Stomach (tissue), 9 donors: ENCODE results near the gene QRICH1. TPM values are rescaled to one million over a fixed set of nuclear protein-coding genes. Genes with fewer than 3 reads are reported as not detected.

Experiments used
- DNase-seq, 2 donors: peaks; one replicate each; pipeline versions ENCODE4 v3.0.0 to v3.0.0-alpha.2; 2013 to 2019
- H3K27ac ChIP-seq, 5 donors: fragments of 200-600 bp in 4 of 5; sonication (generic) in 4 of 5; one replicate each; pipeline ENCODE4 v1.5.1; 2013 to 2019; ENCODE audit warnings: mild to moderate bottlenecking in 1 of 5, moderate library complexity in 1 of 5
- H3K27me3 ChIP-seq, 3 donors: fragments of 200-600 bp; sonication (generic); one replicate each; pipeline ENCODE4 v1.5.1; 2017 to 2019; ENCODE audit warnings: mixed run types in 1 of 3
- H3K36me3 ChIP-seq, 4 donors: fragments of 200-600 bp; sonication (generic); 1 replicate in 3 of 4; 2 replicates in 1 of 4; pipeline ENCODE4 v1.5.1; 2016 to 2019
- H3K4me1 ChIP-seq, 4 donors: fragments of 200-600 bp; sonication (generic); one replicate each; pipeline ENCODE4 v1.5.1; 2016 to 2019
- H3K4me3 ChIP-seq, 4 donors: fragments of 200-600 bp; sonication (generic) in 3 of 4; one replicate each; pipeline ENCODE4 v1.5.1; 2016 to 2019; ENCODE audit warnings: mild to moderate bottlenecking in 1 of 4
- H3K9me3 ChIP-seq, 4 donors: fragments of 200-600 bp; sonication (generic); one replicate each; pipeline ENCODE4 v1.5.1; 2016 to 2019
- CTCF ChIP-seq, 7 experiments: fragments of 450-650 bp in 4 of 7; fragments of 200-600 bp in 3 of 7; sonication (generic) in 3 of 7; IDR thresholded peaks; one replicate each; pipeline ENCODE4 v1.5.1; 2016 to 2019; ENCODE audit warnings: antibody characterized with exemption in 7 of 7, control low read depth in 2 of 7, mild to moderate bottlenecking in 1 of 7
- EP300 ChIP-seq: sonication (generic); formaldehyde crosslinking; IDR thresholded peaks from one replicate; pipeline ENCODE4 v1.6.1; 2017; ENCODE audit warnings: antibody characterized with exemption
- POLR2A ChIP-seq, 4 donors: fragments of 450-650 bp; IDR thresholded peaks; one replicate each; pipeline ENCODE4 v1.6.1; 2016; ENCODE audit warnings: antibody characterized with exemption in 4 of 4, control low read depth in 2 of 4, mild to moderate bottlenecking in 1 of 4, moderate library complexity in 1 of 4
- POLR2AphosphoS5 ChIP-seq, 3 donors: sonication (generic); formaldehyde crosslinking; IDR thresholded peaks; one replicate each; pipeline ENCODE4 v1.6.1; 2016; ENCODE audit warnings: antibody characterized with exemption in 3 of 3
- WGBS, 5 donors: extraction: QIAGEN DNeasy Blood & Tissue Kit in 3 of 5; methylation state at CpG; one replicate each; pipeline versions ENCODE4 v1.1.5 to v1.1.7; 2013 to 2018; 5-methylcytosine and 5-hydroxymethylcytosine counted together
- intact Hi-C: fragments of 100-400 bp; cut with DNase I; formaldehyde crosslinking; loops from one replicate; pipeline ENCODE4 v1.15.1; 2023; ENCODE audit warnings: low total_unique reads
- polyA plus RNA-seq, 3 donors: library from polyadenylated mRNA; stranded (reverse); fragments of 200-250 nt; gene quantifications; one replicate each; pipeline ENCODE4 v1.2.3, GENCODE V29; 2013
- total RNA-seq, 5 donors: library from RNA; depleted of rRNA; stranded (reverse); fragments of >200 nt; gene quantifications; one replicate each; pipeline versions ENCODE4 v1.1.0 to v1.2.3, GENCODE V29; 2014 to 2016
- donor health status: healthy with polysubstance abuse.
- donor health status: Bipolar disorder and iron deficiency.
- donor health status: healthy.

The QRICH1 gene
- total and polyA plus RNA-seq, 8 donors = 16.1 to 105 (median 38.8) TPM

- DNase-seq = no peak
- Histone ChIP-seq H3K4me1 (peaks cover 18 to 31% (median 27%) of the 10 kb centered on the region in 4 donors), H3K27me3 (no peaks in the 10 kb centered on the region), H3K27ac (peak overlapping the region in 4 of 5 donors; percentile 87 to 98 (median 96)), H3K9me3 (no peaks in the 10 kb centered on the region), H3K36me3 (peaks cover 76 to 82% (median 80%) of the 10 kb centered on the region in 4 donors), H3K4me3 (peak overlapping the region in 1 of 4 donors; percentile 100)
- TF ChIP-seq POLR2A (IDR thresholded peaks at IDR 0.05) = no peak
- no peak for TF ChIP-seq POLR2AphosphoS5 (IDR thresholded peaks at IDR 0.05)
- TF ChIP-seq EP300 = no peak
- TF ChIP-seq CTCF (IDR thresholded peaks at IDR 0.05) = no peak
- WGBS, 5 donors = 18 to 55% (median 31%) methylated on average over 10 of the region's 10 CpGs
- intact Hi-C loops = no loop called here
Observed at GRCh38 chr3:49119036-49119435, 25.2 kb upstream of the QRICH1 start.

GRCh38 chr3:49112262-49112661 lies 18.4 kb upstream of the QRICH1 start:
- Histone ChIP-seq H3K27ac (no peak overlapping the region), H3K36me3 (peaks cover 87 to 100% (median 100%) of the 10 kb centered on the region in 4 donors), H3K9me3 (no peaks in the 10 kb centered on the region), H3K4me1 (no peaks in the 10 kb centered on the region), H3K27me3 (no peaks in the 10 kb centered on the region), H3K4me3 (no peak overlapping the region)
- 81 to 89% (median 85%) methylated on average over 13 to 14 of the region's 14 CpGs for WGBS, 5 donors
- no peak for DNase-seq
- intact Hi-C loops = no loop called here
- no peak for TF ChIP-seq EP300
- TF ChIP-seq POLR2AphosphoS5 (IDR thresholded peaks at IDR 0.05) = no peak
- TF ChIP-seq POLR2A (IDR thresholded peaks at IDR 0.05) = no peak
- TF ChIP-seq CTCF (IDR thresholded peaks at IDR 0.05) = no peak

DNA sequence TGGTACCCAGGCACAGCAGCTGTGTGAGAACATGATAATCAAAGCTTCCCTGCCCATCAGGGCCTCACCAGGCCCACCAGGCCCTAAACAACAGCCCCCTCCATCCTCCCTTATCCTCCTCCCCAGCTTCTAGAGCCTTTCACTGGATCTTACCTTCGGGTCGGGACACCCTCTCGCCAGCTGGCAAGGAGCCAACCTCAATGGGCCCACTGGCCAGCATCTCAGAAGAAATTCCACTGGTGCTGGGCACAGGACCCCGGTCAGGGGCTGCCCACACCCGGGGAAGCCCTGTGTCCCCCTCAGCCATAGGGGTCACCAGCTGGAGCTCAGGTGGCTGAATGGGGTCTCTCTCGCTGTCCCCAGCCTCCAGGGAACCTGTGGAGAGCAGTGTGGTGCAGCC lies 17.5 kb upstream of the QRICH1 start:
- DNase-seq = no peak
- intact Hi-C loops = no loop called here
- H3K9me3 ChIP-seq = no peaks in the 10 kb centered on the region
- no peak overlapping the region for H3K4me3 ChIP-seq
- no peak for TF ChIP-seq POLR2AphosphoS5 (IDR thresholded peaks at IDR 0.05)
- TF ChIP-seq CTCF (IDR thresholded peaks at IDR 0.05) = no peak
- no peak for TF ChIP-seq POLR2A (IDR thresholded peaks at IDR 0.05)
- TF ChIP-seq EP300 = no peak
- H3K36me3 ChIP-seq = peaks cover 78 to 100% (median 97%) of the 10 kb centered on the region in 4 donors
- WGBS, 5 donors = 44 to 87% (median 77%) methylated on average over 3 to 6 of the region's 6 CpGs
- H3K4me1 ChIP-seq = peaks cover 0 to 1% (median 0%) of the 10 kb centered on the region in 4 donors
- H3K27me3 ChIP-seq = no peaks in the 10 kb centered on the region
- no peak overlapping the region for H3K27ac ChIP-seq

DNA sequence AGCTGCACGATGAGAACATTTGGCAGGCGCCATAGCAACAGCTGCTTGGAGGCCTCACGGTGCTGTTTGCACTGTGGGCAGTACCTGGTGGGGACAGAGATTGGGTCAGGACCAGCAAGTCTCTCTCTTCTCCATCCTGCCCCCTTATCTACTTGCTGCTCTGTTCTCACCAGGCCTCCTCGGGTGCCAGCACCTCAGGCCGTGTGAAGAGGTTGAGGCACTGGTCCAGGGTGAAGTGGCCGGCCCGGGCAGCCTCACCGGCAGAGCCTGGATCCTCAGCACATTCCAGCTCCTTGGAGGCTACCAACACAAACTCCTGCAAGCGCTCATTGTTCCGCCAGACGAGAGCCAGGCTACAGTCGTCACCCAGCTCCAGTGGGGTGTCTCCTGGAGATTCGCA lies 16.9 kb upstream of the QRICH1 start:
- WGBS, 5 donors = 79 to 85% (median 80%) methylated on average over 9 to 13 of the region's 13 CpGs
- Histone ChIP-seq H3K36me3 (peaks cover 72 to 98% (median 92%) of the 10 kb centered on the region in 4 donors), H3K4me3 (no peak overlapping the region), H3K4me1 (peaks cover 0 to 7% (median 4%) of the 10 kb centered on the region in 4 donors), H3K9me3 (no peaks in the 10 kb centered on the region), H3K27ac (no peak overlapping the region), H3K27me3 (no peaks in the 10 kb centered on the region)
- intact Hi-C loops = no loop called here
- DNase-seq = no peak
- TF ChIP-seq POLR2A (IDR thresholded peaks at IDR 0.05) (no peak), POLR2AphosphoS5 (IDR thresholded peaks at IDR 0.05) (no peak), CTCF (IDR thresholded peaks at IDR 0.05) (no peak), EP300 (no peak)
